Liver (tissue), 9 donors: ENCODE measurements around the gene SEMA4D. TPM values are rescaled to one million over a fixed set of nuclear protein-coding genes. Genes with fewer than 3 reads are reported as not detected.

Experiments
- DNase-seq: peaks from one replicate; pipeline ENCODE4 v3.0.0-alpha.2; 2017; ENCODE audit warnings: low spot score
- H3K27ac ChIP-seq, 2 donors: one replicate each; pipeline ENCODE4 v1.7.0; 2013; ENCODE audit warnings: inconsistent platforms in 2 of 2, low read length in 2 of 2, control low read depth in 1 of 2, low read depth in 1 of 2, mild to moderate bottlenecking in 1 of 2
- H3K27me3 ChIP-seq, 4 donors: one replicate each; pipeline versions ENCODE4 v1.6.1 to v1.7.0; 2013; ENCODE audit warnings: low read length in 3 of 4, inconsistent platforms in 1 of 4, mild to moderate bottlenecking in 1 of 4, moderate library complexity in 1 of 4; ENCODE audit not compliant: control insufficient read depth in 4 of 4, insufficient read depth in 4 of 4
- H3K36me3 ChIP-seq, 4 donors: one replicate each; pipeline versions ENCODE4 v1.6.1 to v1.7.0; 2013; ENCODE audit warnings: low read length in 3 of 4, mild to moderate bottlenecking in 3 of 4, low read depth in 1 of 4, moderate library complexity in 1 of 4; ENCODE audit not compliant: control insufficient read depth in 4 of 4, insufficient read depth in 3 of 4
- H3K4me1 ChIP-seq, 4 donors: one replicate each; pipeline versions ENCODE4 v1.6.1 to v1.7.0; 2013; ENCODE audit warnings: low read length in 3 of 4, mild to moderate bottlenecking in 3 of 4, moderate library complexity in 1 of 4; ENCODE audit not compliant: control insufficient read depth in 4 of 4, insufficient read depth in 4 of 4
- H3K4me3 ChIP-seq, 3 donors: one replicate each; pipeline versions ENCODE4 v1.6.1 to v1.7.0; 2013; ENCODE audit warnings: low read length in 3 of 3, control low read depth in 1 of 3, low read depth in 1 of 3, mild to moderate bottlenecking in 1 of 3
- H3K9ac ChIP-seq, 2 donors: one replicate each; pipeline ENCODE4 v1.7.0; 2013; ENCODE audit warnings: low read length in 2 of 2, mild to moderate bottlenecking in 2 of 2, moderate library complexity in 2 of 2, control low read depth in 1 of 2, low read depth in 1 of 2
- H3K9me3 ChIP-seq, 4 donors: one replicate each; pipeline versions ENCODE4 v1.6.1 to v1.7.0; 2013; ENCODE audit warnings: low read length in 3 of 4; ENCODE audit not compliant: control insufficient read depth in 4 of 4
- CTCF ChIP-seq: fragments of 150-350 bp; IDR thresholded peaks from 2 replicates; pipeline ENCODE4 v1.5.1; 2017; ENCODE audit warnings: improper control_type of control experiment, low read depth, low read length; ENCODE audit not compliant: missing input control
- EGR1 ChIP-seq, 2 donors: IDR thresholded peaks; 2 replicates each; pipeline ENCODE4 v1.6.1; 2016 to 2018; ENCODE audit warnings: antibody characterized with exemption in 2 of 2, low read depth in 2 of 2
- FOXA1 ChIP-seq: IDR thresholded peaks from 2 replicates; pipeline ENCODE4 v1.6.1; 2016; ENCODE audit warnings: antibody characterized with exemption
- FOXA2 ChIP-seq: IDR thresholded peaks from 2 replicates; pipeline ENCODE4 v1.6.1; 2016; ENCODE audit warnings: antibody characterized with exemption
- GABPA ChIP-seq, 2 donors: IDR thresholded peaks in 1 of 2; conservative IDR thresholded peaks in 1 of 2; 2 replicates each; pipeline ENCODE4 v1.6.1; 2016; ENCODE audit warnings: antibody characterized with exemption in 2 of 2, mild to moderate bottlenecking in 1 of 2, moderate library complexity in 1 of 2
- HNF4A ChIP-seq, 2 donors: conservative IDR thresholded peaks; 2 replicates each; pipeline ENCODE4 v1.6.1; 2016; ENCODE audit warnings: antibody characterized with exemption in 2 of 2, mild to moderate bottlenecking in 2 of 2
- HNF4G ChIP-seq: IDR thresholded peaks from 2 replicates; pipeline ENCODE4 v1.6.1; 2016; ENCODE audit warnings: antibody characterized with exemption
- MAX ChIP-seq: IDR thresholded peaks from 2 replicates; pipeline ENCODE4 v1.6.1; 2016; ENCODE audit warnings: antibody characterized with exemption
- NR2F2 ChIP-seq: IDR thresholded peaks from 2 replicates; pipeline ENCODE4 v1.6.1; 2016; ENCODE audit warnings: antibody characterized with exemption
- RAD21 ChIP-seq, 2 donors: IDR thresholded peaks; 2 replicates each; pipeline ENCODE4 v1.6.1; 2016; ENCODE audit warnings: antibody characterized with exemption in 2 of 2, mild to moderate bottlenecking in 2 of 2
- RXRA ChIP-seq, 2 donors: IDR thresholded peaks; 2 replicates each; pipeline ENCODE4 v1.6.1; 2017 to 2018; ENCODE audit warnings: antibody characterized with exemption in 2 of 2, mild to moderate bottlenecking in 1 of 2
- SP1 ChIP-seq: IDR thresholded peaks from 2 replicates; pipeline ENCODE4 v1.6.1; 2018; ENCODE audit warnings: antibody characterized with exemption, mild to moderate bottlenecking
- TAF1 ChIP-seq: conservative IDR thresholded peaks from 2 replicates; pipeline ENCODE4 v1.6.1; 2016; ENCODE audit warnings: antibody characterized with exemption, mild to moderate bottlenecking
- YY1 ChIP-seq: IDR thresholded peaks from 2 replicates; pipeline ENCODE4 v1.6.1; 2016; ENCODE audit warnings: antibody characterized with exemption, mild to moderate bottlenecking
- WGBS: extraction: QIAGEN DNeasy Blood & Tissue Kit; methylation state at CpG from one replicate; pipeline ENCODE4 v1.1.7; 2013; 5-methylcytosine and 5-hydroxymethylcytosine counted together
- polyA plus RNA-seq, 2 donors: library from polyadenylated mRNA; stranded (reverse) in 1 of 2; unstranded in 1 of 2; fragments of 200-250 nt in 1 of 2; fragments of >200 nt in 1 of 2; fragmentation: Nextera tagmentation in 1 of 2; extraction: Ambion mirVana in 1 of 2; gene quantifications; one replicate each; pipeline versions ENCODE4 v1.2.1 to v1.2.3, GENCODE V29; 2013 to 2015
- total RNA-seq, 2 donors: library from RNA; depleted of rRNA; stranded (reverse); fragments of >200 nt; gene quantifications; one replicate each; pipeline ENCODE4 v1.2.3, GENCODE V29; 2014
- TF ChIP-seq, protein P1 (sequence below): IDR thresholded peaks from 2 replicates; pipeline ENCODE4 v1.6.1; 2016; ENCODE audit warnings: antibody characterized with exemption
- TF ChIP-seq, protein P2 (sequence below): IDR thresholded peaks from 2 replicates; pipeline ENCODE4 v1.6.1; 2016; ENCODE audit warnings: antibody characterized with exemption, mild to moderate bottlenecking
- donor health status: healthy.
- donor health status: healthy.
- donor health status: healthy.
- donor health status: healthy.
- donor health status: healthy.

The SEMA4D gene
- total and polyA plus RNA-seq, 4 donors: 1.4 to 12.0 (median 4.1) TPM

GRCh38 chr9:89377411-89377810 is 120.5 kb downstream of the SEMA4D start:
- H3K4me1 ChIP-seq: no peaks in the 10 kb centered on the region
- no peak for DNase-seq
- 91% methylated on average over 12 of the region's 12 CpGs for WGBS
- H3K4me3 ChIP-seq: no peak overlapping the region
- no peak for TF ChIP-seq CTCF
- no peak for TF ChIP-seq FOXA1
- TF ChIP-seq HNF4G: no peak
- TF ChIP-seq, protein P1, sequence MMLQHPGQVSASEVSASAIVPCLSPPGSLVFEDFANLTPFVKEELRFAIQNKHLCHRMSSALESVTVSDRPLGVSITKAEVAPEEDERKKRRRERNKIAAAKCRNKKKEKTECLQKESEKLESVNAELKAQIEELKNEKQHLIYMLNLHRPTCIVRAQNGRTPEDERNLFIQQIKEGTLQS: no peak
- TF ChIP-seq, protein P2, sequence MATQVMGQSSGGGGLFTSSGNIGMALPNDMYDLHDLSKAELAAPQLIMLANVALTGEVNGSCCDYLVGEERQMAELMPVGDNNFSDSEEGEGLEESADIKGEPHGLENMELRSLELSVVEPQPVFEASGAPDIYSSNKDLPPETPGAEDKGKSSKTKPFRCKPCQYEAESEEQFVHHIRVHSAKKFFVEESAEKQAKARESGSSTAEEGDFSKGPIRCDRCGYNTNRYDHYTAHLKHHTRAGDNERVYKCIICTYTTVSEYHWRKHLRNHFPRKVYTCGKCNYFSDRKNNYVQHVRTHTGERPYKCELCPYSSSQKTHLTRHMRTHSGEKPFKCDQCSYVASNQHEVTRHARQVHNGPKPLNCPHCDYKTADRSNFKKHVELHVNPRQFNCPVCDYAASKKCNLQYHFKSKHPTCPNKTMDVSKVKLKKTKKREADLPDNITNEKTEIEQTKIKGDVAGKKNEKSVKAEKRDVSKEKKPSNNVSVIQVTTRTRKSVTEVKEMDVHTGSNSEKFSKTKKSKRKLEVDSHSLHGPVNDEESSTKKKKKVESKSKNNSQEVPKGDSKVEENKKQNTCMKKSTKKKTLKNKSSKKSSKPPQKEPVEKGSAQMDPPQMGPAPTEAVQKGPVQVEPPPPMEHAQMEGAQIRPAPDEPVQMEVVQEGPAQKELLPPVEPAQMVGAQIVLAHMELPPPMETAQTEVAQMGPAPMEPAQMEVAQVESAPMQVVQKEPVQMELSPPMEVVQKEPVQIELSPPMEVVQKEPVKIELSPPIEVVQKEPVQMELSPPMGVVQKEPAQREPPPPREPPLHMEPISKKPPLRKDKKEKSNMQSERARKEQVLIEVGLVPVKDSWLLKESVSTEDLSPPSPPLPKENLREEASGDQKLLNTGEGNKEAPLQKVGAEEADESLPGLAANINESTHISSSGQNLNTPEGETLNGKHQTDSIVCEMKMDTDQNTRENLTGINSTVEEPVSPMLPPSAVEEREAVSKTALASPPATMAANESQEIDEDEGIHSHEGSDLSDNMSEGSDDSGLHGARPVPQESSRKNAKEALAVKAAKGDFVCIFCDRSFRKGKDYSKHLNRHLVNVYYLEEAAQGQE: no peak
- TF ChIP-seq RAD21 (IDR thresholded peaks at IDR 0.05): no peak
- no peak for TF ChIP-seq MAX
- TF ChIP-seq HNF4A (conservative IDR thresholded peaks at IDR 0.05): no peak
- no peak for TF ChIP-seq TAF1
- no peak for TF ChIP-seq EGR1 (IDR thresholded peaks at IDR 0.05; ENCODE audit: low read depth in 2 of 2)
- TF ChIP-seq YY1: no peak
- no peak for TF ChIP-seq GABPA (IDR thresholded peaks at IDR 0.05 in 1 of 2, conservative IDR thresholded peaks at IDR 0.05 in 1 of 2)
- TF ChIP-seq FOXA2: no peak
- TF ChIP-seq RXRA (IDR thresholded peaks at IDR 0.05): no peak
- TF ChIP-seq NR2F2: no peak
- TF ChIP-seq SP1: no peak
- H3K9me3 ChIP-seq: no peaks in the 10 kb centered on the region
- H3K27me3 ChIP-seq: no peaks in the 10 kb centered on the region
- peaks cover 0 to 3% (median 0%) of the 10 kb centered on the region in 4 donors for H3K36me3 ChIP-seq
- H3K9ac ChIP-seq: no peak overlapping the region
- no peak overlapping the region for H3K27ac ChIP-seq

GRCh38 chr9:89376741-89377351 is 121.1 kb downstream of the SEMA4D start:
- WGBS: 90% methylated on average over 17 of the region's 17 CpGs
- no peak for DNase-seq
- Histone ChIP-seq H3K9ac (no peak overlapping the region), H3K27me3 (no peaks in the 10 kb centered on the region), H3K9me3 (no peaks in the 10 kb centered on the region), H3K4me3 (no peak overlapping the region), H3K36me3 (peaks cover 0 to 3% (median 0%) of the 10 kb centered on the region in 4 donors), H3K27ac (no peak overlapping the region), H3K4me1 (no peaks in the 10 kb centered on the region)
- TF ChIP-seq SP1 (no peak), NR2F2 (peak; percentile 55), CTCF (no peak), HNF4A (conservative IDR thresholded peaks at IDR 0.05) (no peak), FOXA2 (no peak), YY1 (no peak)
- TF ChIP-seq, protein P2: no peak
